GM06990 (cell line): ENCODE results near the gene JOSD1.
A peak's percentile ranks its signal among the peaks of the same experiment; 100 is the strongest.

Experiments used
- DNase-seq: peaks from one replicate; pipeline ENCODE4 v3.0.0-alpha.2; 2011; ENCODE audit not compliant: insufficient read length; ENCODE audit errors: extremely low read depth
- H3K27me3 ChIP-seq: replicated peaks from 2 replicates; pipeline ENCODE4 v1.6.0; 2011; ENCODE audit warnings: low read length; ENCODE audit not compliant: control insufficient read depth, insufficient read depth
- H3K36me3 ChIP-seq: 2 replicates; pipeline ENCODE4 v1.5.1; 2011; ENCODE audit warnings: low read length; ENCODE audit not compliant: control insufficient read depth, insufficient read depth
- H3K4me3 ChIP-seq: replicated peaks from 2 replicates; pipeline ENCODE4 v1.5.1; 2011; ENCODE audit warnings: low read depth, mild to moderate bottlenecking, control low read depth, low read length
- CTCF ChIP-seq: IDR thresholded peaks from 2 replicates; pipeline ENCODE4 v1.5.1; 2011; ENCODE audit warnings: low read length, control low read depth, mild to moderate bottlenecking, inconsistent platforms; ENCODE audit not compliant: insufficient read depth, poor library complexity, severe bottlenecking

Gene JOSD1

GRCh38 chr22:38725900-38726655, 25.3 kb upstream of the JOSD1 start:
- Histone ChIP-seq H3K4me3 (no peak overlapping the region), H3K27me3 (no peaks in the 10 kb centered on the region), H3K36me3 (peaks cover 69% of the 10 kb centered on the region)
- no peak for TF ChIP-seq CTCF
- no peak for DNase-seq

- TF ChIP-seq CTCF = peak; percentile 56
- H3K4me3 ChIP-seq = no peak overlapping the region
- DNase-seq = no peak
- H3K36me3 ChIP-seq = peaks cover 63% of the 10 kb centered on the region
- no peaks in the 10 kb centered on the region for H3K27me3 ChIP-seq
Measured at GRCh38 chr22:38724926-38725571, 24.3 kb upstream of the JOSD1 start.

- no peak overlapping the region for H3K4me3 ChIP-seq
- DNase-seq = no peak
- no peak for TF ChIP-seq CTCF
- peaks cover 55% of the 10 kb centered on the region for H3K36me3 ChIP-seq
- H3K27me3 ChIP-seq = no peaks in the 10 kb centered on the region
Measured at GRCh38 chr22:38724176-38724575, 23.4 kb upstream of the JOSD1 start.

GRCh38 chr22:38721551-38721950, 20.8 kb upstream of the JOSD1 start:
- Histone ChIP-seq H3K4me3 (no peak overlapping the region), H3K36me3 (peaks cover 39% of the 10 kb centered on the region), H3K27me3 (no peaks in the 10 kb centered on the region)
- DNase-seq = no peak
- no peak for TF ChIP-seq CTCF

GRCh38 chr22:38720350-38720749, 19.6 kb upstream of the JOSD1 start:
- Histone ChIP-seq H3K36me3 (peaks cover 37% of the 10 kb centered on the region), H3K27me3 (no peaks in the 10 kb centered on the region), H3K4me3 (no peak overlapping the region)
- TF ChIP-seq CTCF = no peak
- DNase-seq = no peak
